ENCODE data around the gene GPX2. TPM values are rescaled to one million over a fixed set of nuclear protein-coding genes. Genes with fewer than 3 reads are reported as not detected.

GPX2 gene
- total RNA-seq, 1 experiment from 2014 or later: 323 TPM

DNA sequence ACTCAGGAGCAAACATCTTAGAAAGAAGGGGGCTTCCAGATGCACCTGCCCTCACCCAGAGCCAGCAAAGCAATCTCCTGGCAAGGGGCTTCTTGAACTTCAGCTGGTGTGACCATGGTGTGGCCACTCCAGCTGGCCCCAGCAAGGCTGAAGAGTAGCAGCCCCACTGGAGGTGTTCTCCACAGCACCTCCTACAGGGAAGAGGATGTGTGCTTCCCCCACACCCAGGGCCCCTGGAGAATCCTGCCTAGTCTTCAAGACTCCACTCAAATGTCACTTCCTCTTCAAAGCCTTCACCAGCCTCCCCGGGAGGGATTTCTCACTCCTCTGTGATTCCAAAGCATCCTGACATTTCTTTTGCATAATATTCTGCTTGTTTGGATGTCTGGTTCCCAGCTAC is 21.1 kb upstream of the GPX2 start:
- TF ChIP-seq, protein P1, sequence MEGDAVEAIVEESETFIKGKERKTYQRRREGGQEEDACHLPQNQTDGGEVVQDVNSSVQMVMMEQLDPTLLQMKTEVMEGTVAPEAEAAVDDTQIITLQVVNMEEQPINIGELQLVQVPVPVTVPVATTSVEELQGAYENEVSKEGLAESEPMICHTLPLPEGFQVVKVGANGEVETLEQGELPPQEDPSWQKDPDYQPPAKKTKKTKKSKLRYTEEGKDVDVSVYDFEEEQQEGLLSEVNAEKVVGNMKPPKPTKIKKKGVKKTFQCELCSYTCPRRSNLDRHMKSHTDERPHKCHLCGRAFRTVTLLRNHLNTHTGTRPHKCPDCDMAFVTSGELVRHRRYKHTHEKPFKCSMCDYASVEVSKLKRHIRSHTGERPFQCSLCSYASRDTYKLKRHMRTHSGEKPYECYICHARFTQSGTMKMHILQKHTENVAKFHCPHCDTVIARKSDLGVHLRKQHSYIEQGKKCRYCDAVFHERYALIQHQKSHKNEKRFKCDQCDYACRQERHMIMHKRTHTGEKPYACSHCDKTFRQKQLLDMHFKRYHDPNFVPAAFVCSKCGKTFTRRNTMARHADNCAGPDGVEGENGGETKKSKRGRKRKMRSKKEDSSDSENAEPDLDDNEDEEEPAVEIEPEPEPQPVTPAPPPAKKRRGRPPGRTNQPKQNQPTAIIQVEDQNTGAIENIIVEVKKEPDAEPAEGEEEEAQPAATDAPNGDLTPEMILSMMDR (conservative IDR thresholded peaks at IDR 0.05): no peak
- no peak for TF ChIP-seq EZH2 (IDR thresholded peaks at IDR 0.05; ENCODE audit: low read depth)
- intact Hi-C loops (cut with micrococcal nuclease; ENCODE audit: unreplicated experiment): no loop called here
- no TSS peak for BruUV-seq (replicated peaks)

DNA sequence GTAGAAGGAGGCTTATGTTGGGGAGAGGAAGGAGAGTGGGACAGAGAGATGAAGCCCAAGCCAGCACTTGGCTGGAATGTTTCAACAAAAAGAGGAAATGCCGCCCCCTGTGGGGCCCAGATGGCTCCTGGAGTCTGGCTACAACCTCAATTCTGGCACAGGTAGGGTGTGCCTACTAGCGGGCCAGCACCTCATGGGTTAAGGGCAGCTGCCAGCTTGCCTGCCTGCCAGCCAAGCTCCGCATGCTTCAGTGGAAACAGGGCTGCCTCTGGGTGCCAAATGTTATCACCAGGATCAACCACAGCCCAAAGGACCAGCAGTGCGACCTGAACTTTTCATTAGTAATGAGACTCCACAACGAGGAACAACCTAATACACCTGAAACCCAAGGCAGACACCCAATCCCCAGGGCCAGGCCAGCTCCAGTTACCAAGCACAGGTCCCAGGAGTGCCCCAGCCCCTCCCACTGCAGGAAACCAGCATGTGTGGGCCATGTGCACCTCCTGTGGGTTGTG is 18.3 kb upstream of the GPX2 start:
- ChIA-PET POLR2A (ENCODE audit: unreplicated experiment) (interaction anchor here (0.5 to 0.7 kb wide), 5 partner anchors 12 to 195 kb away, joined by 3 to 11 read pairs (median 4); partner anchors contain the start of gene GPX2), CTCF (interaction anchor here (0.6 to 1.4 kb wide), 4 partner anchors 18 to 50 kb away, joined by 3 to 5 read pairs (median 4); no protein-coding TSS in a partner anchor)
- H4K20me1 ChIP-seq (ENCODE audit: insufficient read depth): 0 out of 2 replicates have a peak, but pooled peaks cover 6% of the 10 kb centered on the region
- no TSS peak for BruUV-seq (replicated peaks)
- TF ChIP-seq, protein P1 (conservative IDR thresholded peaks at IDR 0.05): peak; percentile 51; the same call in 1 of the 2 replicates
- no peak for TF ChIP-seq EZH2 (IDR thresholded peaks at IDR 0.05; ENCODE audit: low read depth)
- peak overlapping the region; percentile 24 for H3K4me2 ChIP-seq
- peaks cover 53% of the 10 kb centered on the region for H3K4me1 ChIP-seq (replicated peaks; ENCODE audit: insufficient read depth)
- no peaks in the 10 kb centered on the region for H3K9me2 ChIP-seq (ENCODE audit: insufficient read depth)
- peaks cover 71% of the 10 kb centered on the region for H3K79me2 ChIP-seq (ENCODE audit: low read depth)
- no peaks in the 10 kb centered on the region for H3K27me3 ChIP-seq (ENCODE audit: insufficient read depth, low read depth)
- intact Hi-C loops (cut with micrococcal nuclease; ENCODE audit: unreplicated experiment): loop anchor here (1.0 to 2.0 kb wide), 2 partner anchors 9 to 22 kb away; no protein-coding TSS in a partner anchor
- H3K27ac ChIP-seq: peak overlapping the region; percentile 44
- peak; percentile 85 to 92 for DNase-seq
- H2AFZ ChIP-seq: no peak overlapping the region
- H3K9me3 ChIP-seq (ENCODE audit: insufficient read depth, low read depth): no peaks in the 10 kb centered on the region
- peaks cover 21% of the 10 kb centered on the region; the same call in 1 of the 2 replicates for H3F3A ChIP-seq (ENCODE audit: insufficient read depth, low read depth)
- H3K36me3 ChIP-seq (ENCODE audit: low read depth): peaks cover 15% of the 10 kb centered on the region
- no peak overlapping the region for H3K4me3 ChIP-seq

More for the DNA sequence above, 21.1 kb upstream of the GPX2 start:
- ChIA-PET CTCF (no interaction called here), POLR2A (ENCODE audit: unreplicated experiment) (no interaction called here)
- 0 out of 2 replicates have a peak, but pooled peaks cover 6% of the 10 kb centered on the region for H4K20me1 ChIP-seq (ENCODE audit: insufficient read depth)
- no peak overlapping the region for H3K27ac ChIP-seq
- H3K9me3 ChIP-seq (ENCODE audit: insufficient read depth, low read depth): no peaks in the 10 kb centered on the region
- H3K4me2 ChIP-seq: no peak overlapping the region
- no peak overlapping the region for H3K4me3 ChIP-seq
- H2AFZ ChIP-seq: no peak overlapping the region
- peaks cover 79% of the 10 kb centered on the region for H3K4me1 ChIP-seq (replicated peaks; ENCODE audit: insufficient read depth)
- no peaks in the 10 kb centered on the region for H3K9me2 ChIP-seq (ENCODE audit: insufficient read depth)
- no peak for DNase-seq
- H3K79me2 ChIP-seq (ENCODE audit: low read depth): peaks cover 90% of the 10 kb centered on the region
- H3K36me3 ChIP-seq (ENCODE audit: low read depth): peaks cover 18% of the 10 kb centered on the region
- no peaks in the 10 kb centered on the region for H3K27me3 ChIP-seq (ENCODE audit: insufficient read depth, low read depth)
- H3F3A ChIP-seq (ENCODE audit: insufficient read depth, low read depth): peaks cover 40% of the 10 kb centered on the region

DNA sequence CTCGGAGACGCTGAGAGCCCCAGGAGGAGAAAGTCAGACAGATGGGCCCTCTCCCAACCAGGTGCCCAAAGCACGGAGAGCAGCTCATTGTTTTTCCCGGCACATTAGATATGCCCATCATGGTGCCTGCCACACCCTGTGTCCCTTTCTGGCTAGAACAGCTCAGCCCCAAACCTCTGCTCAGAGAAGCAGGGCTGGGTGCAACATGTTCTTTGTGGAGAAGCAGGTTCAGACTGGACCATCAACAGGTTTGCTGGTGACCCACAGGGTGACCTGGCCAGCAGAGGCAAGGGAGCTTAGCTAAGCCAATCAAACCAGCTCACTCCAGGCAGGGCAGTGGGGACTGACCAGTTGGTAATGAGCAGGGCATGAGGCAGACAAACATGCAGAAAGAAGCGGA is 16.2 kb upstream of the GPX2 start:
- Histone ChIP-seq H3F3A (ENCODE audit: insufficient read depth, low read depth) (peaks cover 18% of the 10 kb centered on the region; the same call in 1 of the 2 replicates), H3K27ac (no peak overlapping the region), H3K9me3 (ENCODE audit: insufficient read depth, low read depth) (no peaks in the 10 kb centered on the region), H3K79me2 (ENCODE audit: low read depth) (peaks cover 51% of the 10 kb centered on the region), H3K27me3 (ENCODE audit: insufficient read depth, low read depth) (no peaks in the 10 kb centered on the region), H2AFZ (no peak overlapping the region), H3K9me2 (ENCODE audit: insufficient read depth) (no peaks in the 10 kb centered on the region), H3K4me1 (replicated peaks; ENCODE audit: insufficient read depth) (peaks cover 37% of the 10 kb centered on the region), H4K20me1 (ENCODE audit: insufficient read depth) (0 out of 2 replicates have a peak, but pooled peaks cover 9% of the 10 kb centered on the region), H3K36me3 (ENCODE audit: low read depth) (peaks cover 16% of the 10 kb centered on the region), H3K4me2 (no peak overlapping the region), H3K4me3 (no peak overlapping the region)
- TF ChIP-seq EZH2 (IDR thresholded peaks at IDR 0.05; ENCODE audit: low read depth): no peak
- TF ChIP-seq, protein P1 (conservative IDR thresholded peaks at IDR 0.05): no peak
- ChIA-PET CTCF (interaction anchor here (0.8 kb wide), 1 partner anchor 61 kb away, joined by 3 read pairs; no protein-coding TSS in a partner anchor), POLR2A (ENCODE audit: unreplicated experiment) (no interaction called here)
- intact Hi-C loops (cut with micrococcal nuclease; ENCODE audit: unreplicated experiment): no loop called here
- BruUV-seq (replicated peaks): no TSS peak
- DNase-seq: no peak
